Skeletal muscle tissue (tissue), 4 donors: ENCODE data around the gene CCDC183. TPM values are rescaled to one million over a fixed set of nuclear protein-coding genes. Genes with fewer than 3 reads are reported as not detected.
"Not testable (repeated sequence)": the region's sequence is repeated elsewhere in the genome, so short reads cannot be mapped to it uniquely, and the experiment has no call there.

Experiments used
- H3K27ac ChIP-seq: one replicate; pipeline ENCODE4 v1.7.0; 2013; ENCODE audit warnings: mild to moderate bottlenecking, low read depth, low read length, inconsistent platforms
- H3K27me3 ChIP-seq, 3 donors: one replicate each; pipeline ENCODE4 v1.7.0; 2013; ENCODE audit warnings: low read length in 3 of 3; ENCODE audit not compliant: control insufficient read depth in 3 of 3, insufficient read depth in 3 of 3
- H3K36me3 ChIP-seq, 3 donors: one replicate each; pipeline ENCODE4 v1.7.0; 2013; ENCODE audit warnings: low read length in 3 of 3; ENCODE audit not compliant: control insufficient read depth in 3 of 3, insufficient read depth in 3 of 3
- H3K4me1 ChIP-seq, 3 donors: one replicate each; pipeline ENCODE4 v1.7.0; 2013; ENCODE audit warnings: low read length in 3 of 3, mild to moderate bottlenecking in 3 of 3; ENCODE audit not compliant: control insufficient read depth in 3 of 3, insufficient read depth in 3 of 3
- H3K4me3 ChIP-seq, 3 donors: one replicate each; pipeline ENCODE4 v1.7.0; 2013; ENCODE audit warnings: low read length in 3 of 3
- H3K9ac ChIP-seq, 3 donors: one replicate each; pipeline ENCODE4 v1.7.0; 2013; ENCODE audit warnings: low read length in 3 of 3, mild to moderate bottlenecking in 3 of 3, moderate library complexity in 2 of 3, low read depth in 1 of 3
- H3K9me3 ChIP-seq, 3 donors: one replicate each; pipeline ENCODE4 v1.7.0; 2013; ENCODE audit warnings: low read length in 3 of 3; ENCODE audit not compliant: control insufficient read depth in 3 of 3
- total RNA-seq: library from RNA; depleted of rRNA; stranded (reverse); fragments of >200 nt; gene quantifications from one replicate; pipeline ENCODE4 v1.2.3, GENCODE V29; 2014
- donor health status: Osteomylitis.

CCDC183 gene
- total RNA-seq, 1 donor from 2014 or later, result 1.0 TPM

DNA sequence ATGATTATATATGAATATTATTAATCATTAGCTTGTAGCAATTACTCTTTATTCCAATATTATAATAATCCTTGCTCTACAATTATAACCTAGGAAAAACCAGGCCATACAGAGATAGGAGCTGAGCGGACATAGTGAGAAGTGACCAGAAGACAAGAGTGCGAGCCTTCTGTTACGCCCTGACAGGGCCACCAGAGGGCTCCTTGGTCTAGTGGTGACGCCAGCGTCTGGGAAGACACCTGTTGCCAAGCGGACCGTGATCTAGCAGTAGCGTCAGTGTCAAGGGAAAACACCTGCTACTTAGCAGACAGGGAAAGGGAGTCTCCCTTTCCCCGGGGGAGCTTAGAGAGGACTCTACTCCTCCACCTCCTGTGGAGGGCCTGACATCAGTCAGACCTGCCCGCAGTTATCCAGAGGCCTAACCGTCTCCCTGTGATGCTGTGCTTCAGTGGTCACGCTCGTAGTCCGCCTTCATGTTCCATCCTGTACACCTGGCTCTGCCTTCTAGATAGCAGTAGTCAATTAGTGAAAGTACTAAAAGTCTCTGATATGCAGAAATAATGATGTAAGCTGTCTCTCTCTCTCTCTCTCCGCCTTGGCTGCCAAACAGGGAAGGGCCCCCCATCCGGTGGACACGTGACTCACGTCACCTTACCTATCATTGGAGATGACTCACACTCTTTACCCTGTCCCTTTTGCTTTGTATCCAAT lies 29.6 kb upstream of the CCDC183 start:
- H3K9ac ChIP-seq, H3K4me3 ChIP-seq, H3K36me3 ChIP-seq, H3K9me3 ChIP-seq, H3K27ac ChIP-seq, H3K4me1 ChIP-seq: not testable (repeated sequence)
- H3K27me3 ChIP-seq, result peaks cover 8 to 17% (median 12%) of the 10 kb centered on the region in 3 donors

DNA sequence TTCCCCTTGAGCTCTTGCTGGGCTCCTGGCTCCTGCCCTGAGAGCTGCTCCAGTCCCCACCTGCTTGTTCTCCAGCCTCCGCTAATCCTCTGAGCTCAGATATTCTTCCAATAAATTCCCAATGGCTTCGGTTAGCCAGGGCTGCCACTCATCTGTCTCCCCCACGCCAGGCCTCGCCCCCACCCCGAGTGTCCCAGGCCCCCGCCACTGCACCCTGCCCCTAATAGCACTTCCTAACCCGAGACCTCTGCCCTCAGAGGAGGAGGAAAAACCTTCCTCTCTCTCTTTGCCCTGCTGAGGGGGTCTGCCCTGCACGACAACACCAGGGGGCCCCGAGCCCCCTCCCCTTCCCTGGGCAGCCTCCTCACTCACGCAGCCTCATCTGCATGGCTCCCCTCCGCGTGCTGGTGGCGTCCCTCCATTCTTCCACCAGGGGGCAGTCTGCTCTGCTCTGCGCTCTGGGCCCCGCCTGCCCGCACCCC lies 26.4 kb upstream of the CCDC183 start:
- H3K27ac ChIP-seq, result no peak overlapping the region
- no peak overlapping the region for H3K4me3 ChIP-seq
- peaks cover 0 to 5% (median 4%) of the 10 kb centered on the region in 3 donors for H3K4me1 ChIP-seq
- H3K9ac ChIP-seq, result no peak overlapping the region
- H3K27me3 ChIP-seq, result peaks cover 6 to 8% (median 8%) of the 10 kb centered on the region in 3 donors
- peaks cover 0 to 7% (median 3%) of the 10 kb centered on the region in 3 donors for H3K9me3 ChIP-seq
- peaks cover 0 to 3% (median 0%) of the 10 kb centered on the region in 3 donors for H3K36me3 ChIP-seq

DNA sequence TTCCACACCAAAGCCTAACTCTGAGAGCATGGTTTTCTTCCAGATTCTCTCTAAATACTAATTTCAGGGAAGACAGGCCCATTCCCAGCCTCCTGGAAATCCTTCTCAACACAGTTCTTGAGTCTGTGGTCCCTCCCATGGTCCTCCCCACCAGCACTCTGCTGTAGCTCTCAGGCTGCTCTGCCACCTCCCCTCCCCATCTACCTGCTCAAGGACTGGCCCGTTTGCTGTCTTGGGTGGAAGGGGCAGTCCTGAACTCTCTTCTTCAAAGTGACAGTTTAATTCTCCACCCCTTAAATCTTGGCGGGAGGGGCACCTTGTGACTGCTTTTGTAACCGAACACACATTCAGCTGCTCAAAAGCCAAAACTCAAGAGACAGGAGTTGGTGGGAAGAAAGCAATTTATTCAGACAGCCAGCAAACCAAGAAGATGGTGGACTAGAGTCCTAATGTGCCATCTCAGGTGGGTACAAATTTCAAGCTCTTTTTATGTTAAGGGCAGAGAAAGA lies 24.2 kb upstream of the CCDC183 start:
- Histone ChIP-seq H3K4me3 (no peak overlapping the region), H3K36me3 (peaks cover 0 to 3% (median 0%) of the 10 kb centered on the region in 3 donors), H3K9me3 (peaks cover 0 to 7% (median 3%) of the 10 kb centered on the region in 3 donors), H3K4me1 (peaks cover 0 to 2% (median 0%) of the 10 kb centered on the region in 3 donors), H3K9ac (no peak overlapping the region), H3K27me3 (peaks cover 6 to 8% (median 8%) of the 10 kb centered on the region in 3 donors), H3K27ac (no peak overlapping the region)

DNA sequence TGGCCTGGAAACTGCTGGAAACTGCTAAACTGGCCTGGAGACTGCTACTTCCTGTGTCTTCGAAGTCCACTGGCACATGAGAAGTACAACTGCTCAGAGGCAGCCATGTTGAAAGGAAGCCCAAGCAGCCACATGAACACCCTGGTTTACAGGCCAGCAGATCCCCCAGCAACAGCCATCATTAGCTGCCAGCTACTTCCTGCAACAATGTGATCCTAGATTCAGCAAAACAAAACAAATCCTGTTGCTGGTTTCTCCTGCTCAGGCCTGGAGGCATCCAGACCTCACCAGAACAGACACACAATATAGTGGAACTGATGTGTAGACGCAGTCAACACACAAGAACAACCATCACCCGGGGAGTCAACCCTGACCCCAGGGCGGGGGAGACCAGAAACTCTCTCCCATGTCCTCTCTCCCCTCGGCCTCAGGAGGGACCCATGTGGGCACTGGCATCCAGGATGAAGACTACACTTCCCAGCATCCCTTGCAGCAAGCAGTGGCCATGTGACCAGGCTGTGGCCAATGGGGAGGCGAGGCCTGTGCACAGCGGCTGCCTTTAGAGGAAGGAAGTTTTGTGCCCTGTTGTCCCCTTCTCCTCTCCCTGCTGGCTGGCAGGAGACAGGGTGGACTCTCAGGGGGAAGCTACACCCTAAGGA lies 22.6 kb upstream of the CCDC183 start:
- H3K27ac ChIP-seq, result no peak overlapping the region
- no peak overlapping the region for H3K4me3 ChIP-seq
- no peak overlapping the region for H3K9ac ChIP-seq
- peaks cover 0 to 7% (median 3%) of the 10 kb centered on the region in 3 donors for H3K9me3 ChIP-seq
- peaks cover 0 to 10% (median 0%) of the 10 kb centered on the region in 3 donors for H3K27me3 ChIP-seq
- peaks cover 0 to 3% (median 2%) of the 10 kb centered on the region in 3 donors for H3K4me1 ChIP-seq
- peaks cover 0 to 3% (median 0%) of the 10 kb centered on the region in 3 donors for H3K36me3 ChIP-seq

DNA sequence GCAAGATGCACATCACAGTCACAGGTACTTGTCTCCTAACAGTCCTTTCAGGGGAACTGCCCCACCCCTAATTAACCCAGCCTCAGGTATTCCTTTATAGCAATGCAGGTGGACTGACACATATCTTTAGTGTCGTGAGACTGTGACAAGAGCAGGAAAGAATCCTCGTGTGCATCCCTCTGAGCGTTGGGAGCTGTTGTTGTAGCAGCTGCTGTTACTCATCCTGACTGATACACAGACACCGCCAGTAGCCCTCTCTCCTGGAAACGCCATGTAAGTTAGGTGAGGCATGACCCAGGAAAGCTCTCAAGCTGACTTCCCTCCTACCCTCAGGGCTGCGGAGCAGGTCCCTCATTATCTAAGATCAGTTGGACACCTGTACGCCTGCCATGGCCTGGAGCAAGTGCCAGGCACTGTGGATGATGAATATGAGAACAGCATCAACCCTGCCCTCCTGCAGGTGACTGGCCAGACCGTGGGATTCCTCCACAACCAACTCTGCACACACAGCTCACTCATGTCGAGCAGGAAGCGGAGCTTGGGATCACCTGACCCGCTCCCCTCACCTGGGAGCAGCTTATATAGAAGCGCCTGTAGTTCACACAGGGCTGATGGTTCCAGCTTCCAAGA lies 21.6 kb upstream of the CCDC183 start:
- no peak overlapping the region for H3K9ac ChIP-seq
- H3K36me3 ChIP-seq, result peaks cover 0 to 3% (median 0%) of the 10 kb centered on the region in 3 donors
- H3K27me3 ChIP-seq, result peaks cover 0 to 10% (median 0%) of the 10 kb centered on the region in 3 donors
- H3K9me3 ChIP-seq, result peaks cover 0 to 7% (median 3%) of the 10 kb centered on the region in 3 donors
- no peak overlapping the region for H3K27ac ChIP-seq
- no peak overlapping the region for H3K4me3 ChIP-seq
- H3K4me1 ChIP-seq, result peaks cover 0 to 3% (median 2%) of the 10 kb centered on the region in 3 donors

DNA sequence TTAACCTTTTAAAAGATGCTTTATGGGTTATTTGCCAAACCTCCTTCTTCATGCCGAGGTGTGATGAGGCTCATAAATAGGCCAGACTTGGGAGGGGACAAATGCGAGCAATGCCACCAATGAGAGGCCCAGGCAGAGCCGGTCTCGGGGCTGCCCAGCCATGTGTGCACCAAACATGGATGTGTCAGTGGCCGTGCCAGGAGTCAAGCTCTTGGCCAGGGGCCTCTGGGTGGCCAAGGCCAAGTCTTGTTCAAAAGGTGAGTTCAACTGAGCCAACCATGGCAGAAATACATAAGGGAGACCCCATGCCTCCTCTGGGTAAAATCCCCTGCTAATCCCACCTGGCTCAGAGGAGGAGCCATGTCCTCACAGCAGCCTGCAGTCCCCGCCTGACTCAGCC lies 20.9 kb upstream of the CCDC183 start:
- no peak overlapping the region for H3K9ac ChIP-seq
- H3K9me3 ChIP-seq, result peaks cover 0 to 7% (median 3%) of the 10 kb centered on the region in 3 donors
- peaks cover 0 to 3% (median 0%) of the 10 kb centered on the region in 3 donors for H3K4me1 ChIP-seq
- H3K36me3 ChIP-seq, result peaks cover 0 to 3% (median 0%) of the 10 kb centered on the region in 3 donors
- H3K27ac ChIP-seq, result no peak overlapping the region
- H3K27me3 ChIP-seq, result peaks cover 0 to 8% (median 0%) of the 10 kb centered on the region in 3 donors
- no peak overlapping the region for H3K4me3 ChIP-seq

DNA sequence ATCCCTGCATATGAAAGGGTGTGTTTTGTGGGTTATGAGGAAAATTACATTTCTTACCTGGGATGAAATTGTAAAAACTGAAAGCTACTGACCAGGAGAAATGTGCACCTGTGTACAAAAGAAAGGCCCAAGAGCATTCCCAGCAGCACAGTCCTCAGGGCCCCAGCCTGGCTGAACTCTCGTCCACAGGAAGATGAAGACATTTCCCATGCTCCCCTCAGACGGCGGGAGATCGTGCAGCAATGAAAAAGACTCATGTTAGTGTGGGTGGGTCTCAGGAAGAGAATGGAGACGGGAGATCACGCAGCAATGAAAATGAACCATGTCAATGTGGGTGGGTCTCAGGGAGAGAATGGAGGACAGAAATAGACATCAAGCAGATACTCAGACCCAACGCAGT lies 19.2 kb upstream of the CCDC183 start:
- peaks cover 0 to 8% (median 0%) of the 10 kb centered on the region in 3 donors for H3K27me3 ChIP-seq
- peaks cover 0 to 3% (median 0%) of the 10 kb centered on the region in 3 donors for H3K4me1 ChIP-seq
- H3K9ac ChIP-seq, result no peak overlapping the region
- H3K36me3 ChIP-seq, result peaks cover 0 to 3% (median 0%) of the 10 kb centered on the region in 3 donors
- H3K4me3 ChIP-seq, result no peak overlapping the region
- no peak overlapping the region for H3K27ac ChIP-seq
- peaks cover 0 to 7% (median 3%) of the 10 kb centered on the region in 3 donors for H3K9me3 ChIP-seq

DNA sequence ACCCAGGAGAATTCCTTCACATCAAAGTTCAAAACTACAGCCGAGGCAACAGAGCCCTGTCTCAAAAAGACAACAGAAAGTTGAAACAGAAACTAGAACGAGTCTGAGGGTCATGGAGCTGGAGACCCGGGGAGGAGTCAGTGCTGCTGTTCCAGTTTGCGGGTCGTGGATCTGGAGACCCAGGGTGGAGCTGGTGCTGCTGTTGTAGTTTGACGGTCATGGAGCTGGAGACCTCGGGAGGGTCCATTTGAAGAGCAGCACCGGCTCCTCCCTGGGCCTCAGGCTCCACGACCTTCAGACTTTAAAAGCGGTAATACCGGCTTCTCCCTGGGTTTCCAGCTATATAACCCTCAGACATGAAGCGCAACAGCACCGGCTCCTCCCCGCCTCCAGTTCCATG lies 18.8 kb upstream of the CCDC183 start:
- Histone ChIP-seq H3K9me3 (peaks cover 0 to 7% (median 3%) of the 10 kb centered on the region in 3 donors), H3K4me1 (peaks cover 0 to 3% (median 0%) of the 10 kb centered on the region in 3 donors), H3K27me3 (peaks cover 0 to 8% (median 0%) of the 10 kb centered on the region in 3 donors), H3K36me3 (peaks cover 0 to 3% (median 0%) of the 10 kb centered on the region in 3 donors), H3K9ac (no peak overlapping the region), H3K4me3 (no peak overlapping the region), H3K27ac (no peak overlapping the region)

DNA sequence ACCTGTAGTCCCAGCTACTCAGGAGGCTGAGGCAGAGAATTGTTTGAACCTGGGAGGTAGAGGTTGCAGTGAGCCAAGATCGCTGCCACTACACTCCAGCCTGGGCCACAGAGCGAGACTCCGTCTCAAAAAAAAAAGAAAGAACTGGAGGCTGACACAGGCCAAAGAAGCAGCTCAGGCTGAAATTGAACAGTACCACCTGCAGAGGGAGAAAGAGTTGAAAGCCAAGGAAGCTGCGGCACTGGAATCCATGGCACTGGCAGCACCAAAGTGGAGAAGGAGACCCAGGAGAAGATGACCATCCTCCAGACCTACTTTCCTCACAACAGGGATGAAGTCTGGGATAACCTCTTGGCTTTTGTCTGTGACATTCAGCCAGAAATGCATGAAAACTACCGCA lies 16.3 kb upstream of the CCDC183 start:
- Histone ChIP-seq H3K27ac (no peak overlapping the region), H3K9me3 (no peaks in the 10 kb centered on the region), H3K27me3 (peaks cover 0 to 8% (median 0%) of the 10 kb centered on the region in 3 donors), H3K4me3 (no peak overlapping the region), H3K4me1 (peaks cover 0 to 3% (median 0%) of the 10 kb centered on the region in 3 donors), H3K9ac (no peak overlapping the region), H3K36me3 (no peaks in the 10 kb centered on the region)
